Neural progenitor cell (in vitro differentiated cells): ENCODE measurements around the gene GNG7.

Experiments
- CTCF ChIP-seq: fragments of 200-600 bp; sonication (generic); IDR thresholded peaks from 2 replicates; pipeline ENCODE4 v1.5.1; 2017; ENCODE audit warnings: antibody characterized with exemption, mild to moderate bottlenecking
- EZH2 ChIP-seq: fragments of 200-600 bp; sonication (generic); IDR thresholded peaks from 2 replicates; pipeline ENCODE4 v1.6.1; 2017; ENCODE audit warnings: antibody characterized with exemption, mild to moderate bottlenecking, moderate library complexity
- EZH2phosphoT487 ChIP-seq: fragments of 200-600 bp; sonication (generic); IDR thresholded peaks from 2 replicates; pipeline ENCODE4 v1.6.1; 2017; ENCODE audit warnings: antibody characterized with exemption

- TF ChIP-seq CTCF (peak; percentile 17), EZH2phosphoT487 (no peak), EZH2 (peak; percentile 36)
These were observed 17.7 kb upstream of the GNG7 start for GRCh38 chr19:2719920-2720776.
